Calu3 (cell line): ENCODE results near the gene ALDH1L2. TPM values are rescaled to one million over a fixed set of nuclear protein-coding genes. Genes with fewer than 3 reads are reported as not detected.

Experiments
- BruUV-seq: library from RNA; stranded (reverse); fragments of 400-500 nt; replicated peaks from 2 replicates; lab custom pipeline; 2021; lab: Mats Ljungman, UMichigan
- CTCF ChIA-PET: fragments of 300-600 bp; sonication (Branson Sonifier 250); formaldehyde crosslinking; loops from one replicate; lab custom pipeline; 2022; ENCODE audit warnings: antibody characterized with exemption; lab: Charles Lee
- DNase-seq: peaks from one replicate; pipeline ENCODE4 v3.0.0; 2022
- H3K27ac Mint-ChIP-seq: one replicate; pipeline ENCODE4 v1.8.0; 2022; ENCODE audit warnings: mixed read lengths; ENCODE audit not compliant: unreplicated experiment
- H3K27me3 Mint-ChIP-seq: one replicate; pipeline ENCODE4 v1.8.0; 2022; ENCODE audit warnings: mixed read lengths; ENCODE audit not compliant: unreplicated experiment
- H3K36me3 Mint-ChIP-seq: one replicate; pipeline ENCODE4 v1.8.0; 2022; ENCODE audit warnings: mild to moderate bottlenecking, moderate library complexity, mixed read lengths; ENCODE audit not compliant: insufficient read depth, unreplicated experiment
- H3K4me1 Mint-ChIP-seq: one replicate; pipeline ENCODE4 v1.8.0; 2022; ENCODE audit warnings: mild to moderate bottlenecking, low read depth, mixed read lengths; ENCODE audit not compliant: unreplicated experiment
- H3K4me3 Mint-ChIP-seq: one replicate; pipeline ENCODE4 v1.8.0; 2022; ENCODE audit warnings: mild to moderate bottlenecking, low read depth, moderate library complexity, mixed read lengths; ENCODE audit not compliant: unreplicated experiment
- H3K9me3 Mint-ChIP-seq: one replicate; pipeline ENCODE4 v1.8.0; 2022; ENCODE audit warnings: low read depth, mixed read lengths; ENCODE audit not compliant: unreplicated experiment
- CTCF ChIP-seq: fragments of 200-600 bp; IDR thresholded peaks from one replicate; pipeline ENCODE4 v1.8.0; 2022; ENCODE audit warnings: antibody characterized with exemption; ENCODE audit not compliant: unreplicated experiment
- intact Hi-C: fragments of 100-400 bp; cut with micrococcal nuclease; formaldehyde crosslinking; loops from one replicate; pipeline ENCODE4 v1.10.0; 2022; ENCODE audit not compliant: unreplicated experiment
- total RNA-seq: library from RNA; stranded (reverse); gene quantifications from 2 replicates; pipeline ENCODE4 v1.2.3, GENCODE V29; 2022

Gene ALDH1L2
- total RNA-seq, 1 experiment from 2014 or later, result 19.3 TPM

DNA sequence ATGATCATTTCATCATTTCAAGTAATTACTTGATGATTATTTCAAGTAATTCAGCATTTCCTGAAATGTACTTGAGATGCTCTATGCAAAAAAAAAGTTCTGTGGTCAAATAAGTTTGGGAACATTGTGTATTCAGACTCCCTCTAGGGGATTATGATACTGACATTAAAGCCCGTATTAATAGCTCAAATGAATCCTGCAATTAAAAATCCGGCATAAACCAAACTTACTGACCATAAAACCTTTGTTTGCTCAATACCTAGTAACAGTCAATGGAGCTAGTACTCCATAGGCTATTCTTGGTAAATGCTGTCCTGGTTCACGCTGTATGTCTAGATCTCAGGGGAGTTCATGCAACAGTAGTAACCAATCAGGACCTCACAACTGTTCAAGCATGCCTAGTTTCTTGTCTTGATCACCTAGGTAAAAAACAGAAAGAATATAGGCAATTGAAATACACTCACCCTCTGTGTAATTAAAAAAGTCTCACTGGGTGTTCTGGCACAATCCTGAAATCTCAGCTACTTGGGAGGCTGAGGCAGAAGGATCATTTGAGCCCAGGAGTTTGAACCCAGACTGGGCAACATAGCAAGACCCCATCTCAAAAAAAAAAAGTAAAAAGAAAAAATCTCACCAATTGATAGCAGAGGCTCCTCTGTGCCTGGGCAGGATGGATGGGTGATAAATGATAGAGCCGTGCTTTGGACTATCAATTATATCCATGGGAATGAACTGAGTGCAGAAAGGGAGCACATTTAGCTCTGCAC lies 14.1 kb downstream of the ALDH1L2 start:
- Mint-ChIP-seq H3K9me3 (no peaks in the 10 kb centered on the region), H3K27ac (no peak overlapping the region), H3K4me1 (no peaks in the 10 kb centered on the region), H3K27me3 (no peaks in the 10 kb centered on the region), H3K36me3 (peaks cover 18% of the 10 kb centered on the region), H3K4me3 (no peak overlapping the region)
- intact Hi-C loops, result no loop called here
- BruUV-seq, result no TSS peak
- CTCF ChIA-PET, result no interaction called here
- DNase-seq, result no peak
- TF ChIP-seq CTCF, result no peak

DNA sequence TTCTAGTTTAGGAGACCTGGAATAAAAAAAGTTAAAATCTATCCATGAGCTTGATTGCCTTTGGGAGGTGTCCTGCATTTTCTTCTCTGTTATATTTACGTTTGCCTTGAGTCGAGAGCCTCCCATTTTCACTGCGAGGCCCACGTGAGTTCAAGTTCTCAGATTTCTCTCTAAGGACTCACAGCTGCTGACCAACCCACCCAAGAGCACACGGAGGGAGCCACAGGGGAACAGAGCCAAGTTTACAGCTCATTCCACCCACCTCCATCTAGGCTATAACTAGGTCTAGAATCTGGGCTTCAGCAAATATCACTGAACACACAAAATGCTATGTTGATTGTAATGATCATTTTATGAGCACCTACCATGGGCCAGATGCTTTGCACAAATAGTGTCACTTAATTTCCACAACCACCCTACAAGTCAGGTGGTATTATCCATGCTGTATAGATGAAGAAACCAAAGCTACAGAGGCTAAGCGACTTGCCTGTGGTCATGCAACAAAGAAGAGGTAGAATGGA lies 16.7 kb downstream of the ALDH1L2 start:
- Mint-ChIP-seq H3K4me1 (no peaks in the 10 kb centered on the region), H3K27me3 (no peaks in the 10 kb centered on the region), H3K36me3 (peaks cover 19% of the 10 kb centered on the region), H3K4me3 (no peak overlapping the region), H3K27ac (no peak overlapping the region), H3K9me3 (no peaks in the 10 kb centered on the region)
- intact Hi-C loops, result no loop called here
- no TSS peak for BruUV-seq
- no peak for TF ChIP-seq CTCF
- CTCF ChIA-PET, result interaction anchor here (0.7 to 1.2 kb wide), 2 partner anchors 8 to 96 kb away, joined by 3 to 4 read pairs; no protein-coding TSS in a partner anchor
- DNase-seq, result no peak

GRCh38 chr12:105064564-105065178 lies 19.6 kb downstream of the ALDH1L2 start:
- no TSS peak for BruUV-seq
- intact Hi-C loops, result no loop called here
- H3K36me3 Mint-ChIP-seq, result peaks cover 25% of the 10 kb centered on the region
- no peaks in the 10 kb centered on the region for H3K27me3 Mint-ChIP-seq
- no peak for TF ChIP-seq CTCF
- no peak overlapping the region for H3K4me3 Mint-ChIP-seq
- no peaks in the 10 kb centered on the region for H3K9me3 Mint-ChIP-seq
- no peak overlapping the region for H3K27ac Mint-ChIP-seq
- DNase-seq, result no peak
- H3K4me1 Mint-ChIP-seq, result peaks cover 8% of the 10 kb centered on the region
- CTCF ChIA-PET, result no interaction called here

GRCh38 chr12:105060715-105061378 lies 23.4 kb downstream of the ALDH1L2 start:
- Mint-ChIP-seq H3K36me3 (peaks cover 20% of the 10 kb centered on the region), H3K27me3 (no peaks in the 10 kb centered on the region), H3K4me3 (no peak overlapping the region), H3K4me1 (peaks cover 8% of the 10 kb centered on the region), H3K27ac (no peak overlapping the region), H3K9me3 (peaks cover 5% of the 10 kb centered on the region)
- CTCF ChIA-PET, result interaction anchor here (0.6 to 0.9 kb wide), 3 partner anchors 20 to 514 kb away, joined by 3 to 6 read pairs (median 3); no protein-coding TSS in a partner anchor
- intact Hi-C loops, result no loop called here
- DNase-seq, result no peak
- no TSS peak for BruUV-seq
- no peak for TF ChIP-seq CTCF
